ENCODE data around the gene DRC7. TPM values are rescaled to one million over a fixed set of nuclear protein-coding genes. Genes with fewer than 3 reads are reported as not detected.

DRC7 gene
- total RNA-seq, 1 experiment from 2014 or later, result not detected

DNA sequence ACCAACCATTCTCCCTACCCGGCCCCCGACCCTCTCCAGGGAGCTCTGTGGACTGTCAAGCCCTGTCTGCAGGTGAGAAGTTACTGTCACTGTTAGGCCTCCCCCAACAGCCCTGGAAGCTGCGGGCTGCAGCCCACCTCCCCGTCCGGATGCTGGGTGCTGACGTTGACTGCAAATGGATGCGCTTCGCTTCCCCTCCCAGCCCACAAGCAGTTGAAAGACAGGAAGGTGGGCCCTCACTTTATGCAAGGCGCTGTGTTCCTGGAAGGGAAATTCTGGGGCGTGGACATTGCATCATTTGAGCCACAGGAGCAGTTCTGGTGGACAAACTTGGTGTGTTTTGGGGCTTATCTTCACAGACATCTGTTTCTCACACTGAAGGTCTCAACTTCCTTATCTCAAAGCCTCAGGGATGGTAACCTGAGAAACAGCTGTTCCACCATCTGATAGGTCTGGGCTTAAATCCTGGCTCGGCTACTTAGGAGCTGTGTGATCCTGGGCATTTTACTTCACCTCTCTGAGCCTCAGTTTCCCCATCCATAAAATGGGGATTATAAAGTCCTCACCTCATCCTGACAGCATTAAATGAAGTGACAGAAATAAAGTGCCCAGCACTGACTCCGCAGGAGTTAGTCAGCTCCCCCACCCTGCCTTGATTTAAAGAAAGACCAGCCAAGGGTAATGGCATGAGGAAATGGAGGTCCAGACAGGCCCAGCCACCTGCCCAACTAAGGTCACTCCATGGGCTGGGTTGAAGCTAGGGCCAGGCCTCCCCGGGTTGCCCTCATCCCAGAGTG, 4.6 kb upstream of the DRC7 start:
- no peak for DNase-seq (ENCODE audit: extremely low read depth, low read depth)

- no peak for DNase-seq (ENCODE audit: extremely low read depth, low read depth)
Measured at GRCh38 chr16:57690782-57691471, 3.7 kb upstream of the DRC7 start.

DNA sequence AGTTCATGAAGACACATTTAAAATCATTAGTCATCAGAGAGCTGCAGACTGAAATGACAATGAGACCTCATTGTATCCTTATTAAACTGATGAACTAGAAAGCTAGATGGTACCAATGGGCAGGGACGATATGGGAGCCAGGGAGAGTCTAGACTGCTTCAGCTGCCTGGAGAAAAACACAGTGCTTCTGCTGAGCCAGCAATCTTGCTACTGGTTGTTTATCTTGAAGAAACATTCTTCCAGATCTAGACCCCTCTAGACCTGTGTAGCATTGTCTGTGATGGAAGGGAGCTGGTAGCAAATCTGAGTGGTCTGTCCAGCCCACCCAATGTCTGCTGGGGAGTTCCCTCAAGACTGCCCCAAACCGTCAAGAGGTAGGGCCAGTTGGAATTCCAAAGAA, 2.0 kb upstream of the DRC7 start:
- DNase-seq (ENCODE audit: extremely low read depth, low read depth), result no peak

DNA sequence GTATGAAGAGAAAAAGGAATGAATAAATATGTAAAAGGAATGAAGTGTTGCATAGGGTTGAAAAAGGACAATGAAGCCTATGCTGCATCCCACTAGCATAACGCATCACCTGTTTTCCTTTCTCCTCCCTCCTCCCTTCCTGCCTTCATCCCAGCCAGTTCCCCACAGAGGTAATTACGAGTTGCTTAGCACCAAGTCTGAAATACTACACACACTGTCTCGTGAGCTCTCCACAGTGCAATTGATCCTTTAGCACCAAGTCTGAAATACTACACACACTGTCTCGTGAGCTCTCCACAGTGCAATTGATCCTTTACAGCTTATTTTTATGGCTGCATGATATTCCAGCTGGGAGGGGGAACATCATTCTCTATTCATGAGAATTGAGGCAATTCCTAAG, 1.1 kb upstream of the DRC7 start:
- no peak for DNase-seq (ENCODE audit: extremely low read depth, low read depth)

GRCh38 chr16:57694231-57694724, 328 bp upstream of the DRC7 start:
- DNase-seq (ENCODE audit: extremely low read depth, low read depth), result no peak

- no peak for DNase-seq (ENCODE audit: extremely low read depth, low read depth)
Measured at GRCh38 chr16:57695680-57696069, 1.1 kb downstream of the DRC7 start.

GRCh38 chr16:57696240-57696639, 1.6 kb downstream of the DRC7 start:
- DNase-seq (ENCODE audit: extremely low read depth, low read depth), result no peak

DNA sequence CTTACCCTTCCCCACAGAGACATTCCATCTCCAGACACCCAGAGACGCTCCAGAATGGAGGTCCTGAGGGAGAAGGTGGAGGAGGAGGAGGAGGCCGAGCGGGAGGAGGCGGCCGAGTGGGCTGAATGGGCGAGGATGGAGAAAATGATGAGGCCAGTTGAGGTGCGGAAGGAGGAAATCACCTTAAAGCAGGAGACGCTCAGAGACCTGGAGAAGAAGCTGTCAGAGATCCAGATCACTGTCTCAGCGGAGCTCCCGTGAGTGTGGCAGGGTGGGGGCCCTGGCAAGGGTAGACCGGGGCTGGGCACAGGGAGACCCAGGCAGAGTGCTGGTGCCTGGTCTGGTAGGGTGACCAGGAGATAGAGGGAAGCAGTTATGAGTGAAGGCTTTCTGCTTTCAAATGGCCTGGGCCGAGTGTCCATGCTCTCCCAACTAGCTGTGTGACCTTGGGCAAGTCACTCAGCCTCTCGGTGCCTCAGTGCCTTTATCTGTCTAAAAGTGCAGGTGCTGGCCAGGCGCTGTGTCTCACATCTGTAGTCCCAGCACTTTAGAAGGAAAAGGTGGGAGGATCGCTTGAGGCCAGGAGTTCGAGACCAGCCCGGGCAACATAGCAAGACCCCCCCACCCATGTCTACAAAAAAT, 3.4 kb downstream of the DRC7 start:
- no peak for DNase-seq (ENCODE audit: extremely low read depth, low read depth)

DNA sequence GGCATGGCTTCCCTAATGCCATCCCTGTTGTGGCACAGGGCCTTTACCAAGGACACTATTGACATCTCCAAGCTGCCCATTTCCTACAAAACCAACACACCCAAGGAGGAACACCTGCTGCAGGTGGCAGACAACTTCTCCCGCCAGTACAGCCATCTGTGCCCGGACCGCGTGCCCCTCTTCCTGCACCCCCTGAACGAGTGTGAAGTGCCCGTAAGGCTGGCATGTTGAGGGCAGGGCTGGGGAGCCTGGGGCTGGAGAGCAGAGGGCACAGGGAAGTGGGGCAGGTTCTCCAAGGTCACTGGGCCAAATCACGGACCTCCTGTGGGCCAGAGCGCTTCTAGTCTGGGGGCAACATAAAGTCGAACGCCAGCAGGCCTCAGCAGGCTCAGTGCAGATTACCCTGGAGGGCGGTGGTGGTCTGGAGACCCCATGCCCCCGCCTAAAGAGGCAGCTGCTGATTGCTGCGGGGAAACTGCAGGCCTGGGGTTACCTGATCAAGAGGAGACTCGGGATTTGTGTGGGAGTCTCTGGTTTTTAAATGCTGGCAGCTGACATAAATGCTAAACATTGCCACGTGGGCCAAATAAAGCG, 4.3 kb downstream of the DRC7 start:
- DNase-seq (ENCODE audit: extremely low read depth, low read depth), result no peak

DNA sequence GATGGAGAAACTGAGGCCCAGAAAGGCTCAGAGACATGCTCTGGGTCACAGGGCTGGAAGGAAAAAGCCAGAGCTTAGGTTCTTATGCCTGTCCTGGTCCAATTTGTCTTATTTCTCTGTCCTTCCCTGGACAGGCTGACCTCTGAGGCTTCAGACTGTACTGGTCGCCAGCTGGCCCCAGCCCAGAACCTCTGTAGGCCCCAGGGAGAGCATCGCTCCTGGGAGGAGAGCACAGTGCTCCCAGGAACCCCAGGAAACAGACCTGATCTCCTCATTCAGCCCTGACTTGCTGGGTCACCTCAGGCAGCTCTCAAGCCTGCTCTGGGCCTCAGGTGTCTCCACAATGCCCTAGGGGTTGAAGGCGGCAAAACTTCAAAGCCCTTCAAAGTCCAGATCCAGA, 4.9 kb downstream of the DRC7 start:
- no peak for DNase-seq (ENCODE audit: extremely low read depth, low read depth)

- DNase-seq (ENCODE audit: extremely low read depth, low read depth), result no peak
Measured at GRCh38 chr16:57699899-57700298, 5.3 kb downstream of the DRC7 start.

GRCh38 chr16:57700781-57701551, 6.4 kb downstream of the DRC7 start:
- no peak for DNase-seq (ENCODE audit: extremely low read depth, low read depth)

- DNase-seq (ENCODE audit: extremely low read depth, low read depth), result no peak
Measured at GRCh38 chr16:57701759-57702371, 7.3 kb downstream of the DRC7 start.

- DNase-seq (ENCODE audit: extremely low read depth, low read depth), result no peak
Measured at GRCh38 chr16:57703416-57704010, 8.9 kb downstream of the DRC7 start.

GRCh38 chr16:57704011-57704904, 9.7 kb downstream of the DRC7 start:
- DNase-seq (ENCODE audit: extremely low read depth, low read depth), result no peak

GRCh38 chr16:57704905-57705852, 10.6 kb downstream of the DRC7 start:
- DNase-seq (ENCODE audit: extremely low read depth, low read depth), result no peak

DNA sequence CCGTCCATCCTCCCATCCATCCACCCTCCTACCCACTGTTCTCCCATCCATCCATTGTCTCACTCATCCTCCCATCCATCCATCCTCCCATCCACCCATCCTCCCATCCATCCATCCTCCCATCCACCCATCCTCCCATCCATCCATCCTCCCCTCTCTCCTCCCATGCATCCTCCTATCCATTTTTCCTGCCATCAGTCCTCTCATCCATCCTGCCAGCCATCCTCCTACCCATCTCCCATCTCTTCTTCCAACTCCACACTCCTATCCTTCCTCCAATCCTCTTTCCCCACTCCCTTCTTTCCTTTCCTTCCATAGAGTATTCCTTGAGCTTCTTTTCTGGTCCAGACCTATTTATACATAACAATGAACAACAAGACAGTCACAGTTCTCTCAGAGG, 12.1 kb downstream of the DRC7 start:
- DNase-seq (ENCODE audit: extremely low read depth, low read depth), result no peak

- DNase-seq (ENCODE audit: extremely low read depth, low read depth), result no peak
Measured at GRCh38 chr16:57707331-57707730, 12.7 kb downstream of the DRC7 start.

All from NCI-H460 (cell line).